ENCODE results near the gene CFP. TPM values are rescaled to one million over a fixed set of nuclear protein-coding genes. Genes with fewer than 3 reads are reported as not detected.

CFP gene
- total and polyA plus RNA-seq, 2 of the 13 experiments (the other 11 are each of a cell fraction or from before 2014, with no cell fraction given) = 0.01 TPM; not detected in 1

DNA sequence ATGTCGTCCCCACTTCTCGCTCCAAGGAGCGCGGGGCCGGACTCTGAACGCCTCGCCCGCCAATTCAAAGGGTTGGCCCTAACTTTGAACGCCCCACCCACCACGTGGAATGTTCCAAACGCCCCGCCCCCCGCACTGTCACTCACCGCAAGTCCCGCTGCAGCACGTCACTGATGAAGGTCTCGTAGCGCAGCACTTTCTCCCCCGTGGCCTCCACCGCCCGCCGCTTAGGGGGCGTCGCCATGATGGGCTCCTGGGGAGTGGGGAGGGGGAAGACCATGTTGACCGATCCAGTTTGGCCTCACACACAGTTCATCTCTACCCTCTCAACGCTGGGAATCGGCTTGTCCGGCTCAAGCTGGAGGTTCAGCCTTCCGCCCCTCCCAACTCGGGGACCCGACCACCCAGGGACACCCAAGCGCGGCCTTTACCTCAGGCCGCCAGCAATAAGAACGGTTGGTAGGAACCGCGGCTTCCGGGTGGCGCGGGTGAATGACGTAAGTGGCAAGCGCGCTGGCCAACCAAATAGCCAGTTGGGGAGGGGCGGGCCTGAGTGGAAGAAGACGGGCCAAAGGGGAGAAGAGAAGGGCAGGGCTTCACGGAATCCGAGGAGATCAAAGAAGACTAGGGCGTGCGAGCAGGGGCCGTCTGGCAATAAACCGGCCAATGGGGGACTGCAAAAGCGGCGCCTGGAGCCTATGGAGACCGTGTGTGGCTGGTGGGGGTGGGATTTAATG is 29.1 kb upstream of the CFP start, which contains the start of gene UXT (continued):
- TF ChIP-seq ZNF207 (IDR thresholded peaks at IDR 0.05; ENCODE audit: borderline replicate concordance) (no peak), SMAD3 (CRISPR knock-in tag; IDR thresholded peaks at IDR 0.05) (no peak), ZC3H13 (CRISPR knock-in tag; IDR thresholded peaks at IDR 0.05) (no peak), ZMYM3 (CRISPR knock-in tag; IDR thresholded peaks at IDR 0.05) (no peak), POLR2G (IDR thresholded peaks at IDR 0.05; ENCODE audit: low read depth, low read length) (peak; percentile 86), ZNF296 (CRISPR knock-in tag; conservative IDR thresholded peaks at IDR 0.05) (no peak), TBL1XR1 (IDR thresholded peaks at IDR 0.05; ENCODE audit: borderline replicate concordance, low read length, partially characterized antibody) (no peak), KLF16 (CRISPR knock-in tag; IDR thresholded peaks at IDR 0.05) (no peak), POLR2A (IDR thresholded peaks at IDR 0.05; ENCODE audit: insufficient read depth in 1 of 2, low read depth in 2 of 2, low read length in 2 of 2) (peak; percentile 46 to 86), TFDP2 (CRISPR knock-in tag; IDR thresholded peaks at IDR 0.05) (peak; percentile 72), ZNF3 (CRISPR knock-in tag; IDR thresholded peaks at IDR 0.05) (no peak), ZNF879 (CRISPR knock-in tag; IDR thresholded peaks at IDR 0.05) (no peak), REST (IDR thresholded peaks at IDR 0.05; ENCODE audit: borderline replicate concordance in 1 of 2, low read depth in 1 of 2, low read length in 2 of 2) (no peak)
- TF ChIP-seq, protein P1, sequence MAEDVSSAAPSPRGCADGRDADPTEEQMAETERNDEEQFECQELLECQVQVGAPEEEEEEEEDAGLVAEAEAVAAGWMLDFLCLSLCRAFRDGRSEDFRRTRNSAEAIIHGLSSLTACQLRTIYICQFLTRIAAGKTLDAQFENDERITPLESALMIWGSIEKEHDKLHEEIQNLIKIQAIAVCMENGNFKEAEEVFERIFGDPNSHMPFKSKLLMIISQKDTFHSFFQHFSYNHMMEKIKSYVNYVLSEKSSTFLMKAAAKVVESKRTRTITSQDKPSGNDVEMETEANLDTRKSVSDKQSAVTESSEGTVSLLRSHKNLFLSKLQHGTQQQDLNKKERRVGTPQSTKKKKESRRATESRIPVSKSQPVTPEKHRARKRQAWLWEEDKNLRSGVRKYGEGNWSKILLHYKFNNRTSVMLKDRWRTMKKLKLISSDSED (CRISPR knock-in tag; IDR thresholded peaks at IDR 0.05) = no peak
- TF ChIP-seq, protein P2, sequence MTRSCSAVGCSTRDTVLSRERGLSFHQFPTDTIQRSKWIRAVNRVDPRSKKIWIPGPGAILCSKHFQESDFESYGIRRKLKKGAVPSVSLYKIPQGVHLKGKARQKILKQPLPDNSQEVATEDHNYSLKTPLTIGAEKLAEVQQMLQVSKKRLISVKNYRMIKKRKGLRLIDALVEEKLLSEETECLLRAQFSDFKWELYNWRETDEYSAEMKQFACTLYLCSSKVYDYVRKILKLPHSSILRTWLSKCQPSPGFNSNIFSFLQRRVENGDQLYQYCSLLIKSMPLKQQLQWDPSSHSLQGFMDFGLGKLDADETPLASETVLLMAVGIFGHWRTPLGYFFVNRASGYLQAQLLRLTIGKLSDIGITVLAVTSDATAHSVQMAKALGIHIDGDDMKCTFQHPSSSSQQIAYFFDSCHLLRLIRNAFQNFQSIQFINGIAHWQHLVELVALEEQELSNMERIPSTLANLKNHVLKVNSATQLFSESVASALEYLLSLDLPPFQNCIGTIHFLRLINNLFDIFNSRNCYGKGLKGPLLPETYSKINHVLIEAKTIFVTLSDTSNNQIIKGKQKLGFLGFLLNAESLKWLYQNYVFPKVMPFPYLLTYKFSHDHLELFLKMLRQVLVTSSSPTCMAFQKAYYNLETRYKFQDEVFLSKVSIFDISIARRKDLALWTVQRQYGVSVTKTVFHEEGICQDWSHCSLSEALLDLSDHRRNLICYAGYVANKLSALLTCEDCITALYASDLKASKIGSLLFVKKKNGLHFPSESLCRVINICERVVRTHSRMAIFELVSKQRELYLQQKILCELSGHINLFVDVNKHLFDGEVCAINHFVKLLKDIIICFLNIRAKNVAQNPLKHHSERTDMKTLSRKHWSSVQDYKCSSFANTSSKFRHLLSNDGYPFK (CRISPR knock-in tag; IDR thresholded peaks at IDR 0.05; ENCODE audit: borderline replicate concordance) = peak; percentile 96
- TF ChIP-seq, protein P3, sequence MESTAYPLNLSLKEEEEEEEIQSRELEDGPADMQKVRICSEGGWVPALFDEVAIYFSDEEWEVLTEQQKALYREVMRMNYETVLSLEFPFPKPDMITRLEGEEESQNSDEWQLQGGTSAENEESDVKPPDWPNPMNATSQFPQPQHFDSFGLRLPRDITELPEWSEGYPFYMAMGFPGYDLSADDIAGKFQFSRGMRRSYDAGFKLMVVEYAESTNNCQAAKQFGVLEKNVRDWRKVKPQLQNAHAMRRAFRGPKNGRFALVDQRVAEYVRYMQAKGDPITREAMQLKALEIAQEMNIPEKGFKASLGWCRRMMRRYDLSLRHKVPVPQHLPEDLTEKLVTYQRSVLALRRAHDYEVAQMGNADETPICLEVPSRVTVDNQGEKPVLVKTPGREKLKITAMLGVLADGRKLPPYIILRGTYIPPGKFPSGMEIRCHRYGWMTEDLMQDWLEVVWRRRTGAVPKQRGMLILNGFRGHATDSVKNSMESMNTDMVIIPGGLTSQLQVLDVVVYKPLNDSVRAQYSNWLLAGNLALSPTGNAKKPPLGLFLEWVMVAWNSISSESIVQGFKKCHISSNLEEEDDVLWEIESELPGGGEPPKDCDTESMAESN (CRISPR knock-in tag; conservative IDR thresholded peaks at IDR 0.05) = no peak

Measured in HepG2 (cell line).